EH (cell line): ENCODE data around the gene STYXL1.

Experiments used
- DNase-seq: peaks from one replicate; pipeline ENCODE4 v3.0.0-alpha.2; 2015; ENCODE audit warnings: low read depth

STYXL1 gene

DNA sequence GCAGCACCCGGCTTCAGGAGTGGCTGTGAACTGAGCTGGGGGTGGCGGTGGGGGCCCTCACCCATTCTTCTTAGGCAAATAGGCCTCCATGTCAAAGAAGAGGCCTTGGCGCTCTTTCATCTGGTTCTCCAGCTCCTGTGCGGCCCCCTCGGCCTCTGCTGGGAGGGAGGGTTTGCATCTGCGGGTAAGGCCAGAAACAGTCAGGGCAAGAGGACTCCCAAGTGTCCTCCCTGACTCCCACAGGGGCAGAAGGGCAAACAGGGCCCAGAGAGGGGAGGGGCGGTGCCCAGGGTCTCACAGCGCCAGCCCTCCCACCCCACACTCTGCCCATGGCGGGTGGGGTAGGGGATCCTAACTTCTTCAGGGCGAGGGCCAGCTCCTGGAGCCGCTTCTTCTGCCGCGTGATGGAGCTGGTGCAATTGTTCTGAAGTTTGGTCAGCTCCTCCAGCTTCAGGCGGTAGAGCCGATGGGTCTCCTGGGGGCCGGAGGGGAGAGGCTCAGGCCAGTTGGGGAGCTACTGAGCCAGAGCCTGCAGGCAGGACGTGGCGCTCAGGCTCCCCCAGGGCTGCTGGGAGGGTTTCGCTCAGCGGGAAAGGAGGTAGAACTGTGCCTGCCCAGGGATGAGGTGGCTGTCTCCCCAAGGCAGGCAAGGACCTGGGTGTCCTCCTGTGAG lies 55.6 kb downstream of the STYXL1 start:
- DNase-seq, result no peak

DNA sequence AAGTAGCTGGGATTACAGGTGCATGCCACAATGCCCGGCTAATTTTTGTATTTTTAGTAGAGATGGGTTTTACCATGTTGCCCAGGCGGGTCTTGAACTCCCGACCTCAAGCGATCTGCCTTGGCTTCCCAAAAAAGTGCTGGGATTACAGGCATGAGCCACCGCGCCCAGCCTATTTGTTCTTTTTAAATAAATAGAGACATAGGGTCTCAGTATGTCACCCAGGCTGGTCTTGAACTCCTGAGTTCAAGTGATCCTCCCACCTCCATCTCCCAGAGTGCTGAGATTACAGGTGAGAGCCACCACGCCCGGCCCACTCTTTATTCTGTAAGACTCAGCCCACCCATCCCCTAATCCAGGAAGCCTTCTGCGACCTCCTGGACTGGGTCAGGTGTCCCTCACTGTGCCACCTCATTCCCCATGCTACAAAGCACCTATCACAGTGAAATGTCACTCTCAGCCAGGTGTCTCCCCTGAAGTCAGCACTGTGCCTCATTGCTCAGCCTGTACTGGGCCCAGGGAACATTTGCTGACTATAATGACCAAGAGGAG lies 56.2 kb downstream of the STYXL1 start:
- DNase-seq, result no peak

DNA sequence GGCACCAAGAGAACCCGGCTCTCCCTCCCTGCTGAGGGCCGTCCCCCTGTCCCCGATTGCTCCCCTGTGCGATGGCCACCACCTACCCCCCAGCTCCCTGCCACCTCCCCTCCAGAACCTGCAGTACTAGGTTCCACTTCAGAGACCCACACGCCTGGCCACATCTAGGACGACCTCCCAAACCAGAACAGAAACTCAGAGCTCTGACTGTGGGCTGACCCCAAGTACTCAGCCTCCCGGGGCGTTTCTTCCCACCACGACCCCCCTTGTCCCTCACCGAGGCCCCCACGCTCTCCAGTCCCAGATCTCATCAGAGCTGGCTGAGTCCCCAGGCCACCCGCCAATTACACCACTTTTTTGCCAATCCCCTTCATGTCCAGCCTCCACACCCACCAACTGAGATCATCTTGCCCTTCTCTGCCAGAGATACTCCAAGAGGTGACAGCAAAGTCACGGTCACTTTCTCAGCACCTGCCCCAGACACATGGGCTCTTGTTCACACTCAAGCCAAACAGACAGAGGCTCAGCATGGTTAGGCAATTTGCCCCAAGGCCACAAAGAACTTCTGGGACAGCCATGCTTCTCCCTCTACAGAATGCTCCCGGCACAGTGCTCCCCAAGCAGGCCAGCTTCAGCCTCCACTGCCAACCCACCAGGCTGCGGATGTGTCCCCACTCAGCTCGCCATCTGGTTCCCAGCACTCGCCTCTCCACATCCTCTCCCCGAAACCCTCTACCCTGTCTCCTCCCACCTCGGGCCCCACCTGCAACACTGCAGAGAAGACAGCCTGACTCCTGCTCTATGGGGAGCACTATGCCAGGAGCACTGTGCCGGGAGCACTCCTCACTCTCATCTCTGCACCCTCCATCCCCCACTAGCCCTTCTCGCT lies 58.1 kb downstream of the STYXL1 start:
- no peak for DNase-seq

DNA sequence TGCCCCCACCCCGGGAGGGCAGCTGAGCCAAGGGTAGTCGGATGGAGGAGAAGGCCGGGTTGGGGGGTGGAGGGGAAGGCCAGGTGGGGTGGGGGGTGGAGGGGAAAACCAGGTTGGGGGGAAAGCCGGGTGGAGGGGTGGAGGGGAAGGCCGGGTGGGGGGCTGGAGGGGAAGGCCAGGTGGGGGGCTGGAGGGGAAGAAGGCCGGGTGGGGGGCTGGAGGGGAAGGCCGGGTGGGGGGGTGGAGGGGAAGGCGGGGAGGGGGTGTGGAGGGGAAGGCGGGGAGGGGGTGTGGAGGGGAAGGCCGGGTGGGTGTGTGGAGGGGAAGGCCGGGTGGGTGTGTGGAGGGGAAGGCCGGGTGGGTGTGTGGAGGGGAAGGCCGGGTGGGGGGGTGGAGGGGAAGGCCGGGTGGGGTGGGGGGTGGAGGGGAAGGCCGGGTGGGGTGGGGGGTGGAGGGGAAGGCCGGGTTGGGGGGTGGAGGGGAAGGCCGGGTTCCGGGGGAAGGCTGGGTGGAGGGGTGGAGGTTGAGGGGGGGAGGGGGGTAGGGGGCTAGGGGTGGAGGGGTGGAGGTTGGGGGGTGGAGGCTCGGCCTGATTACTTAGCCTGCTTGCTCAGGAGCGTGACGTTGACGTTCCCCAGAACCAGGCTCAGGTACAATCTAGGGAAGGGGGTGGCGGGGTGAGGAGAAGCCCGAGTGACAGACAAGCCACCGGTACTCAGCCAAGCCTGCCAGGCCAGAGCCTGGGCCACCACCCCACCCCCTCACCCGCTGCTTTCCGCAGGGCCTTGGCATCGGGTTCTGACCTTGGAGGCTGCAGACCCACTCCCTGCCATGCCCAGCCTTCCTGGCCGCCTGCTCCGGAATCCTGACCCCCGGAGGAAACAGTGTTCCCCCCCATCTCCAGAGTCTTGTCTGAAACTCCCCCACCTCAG lies 59.0 kb downstream of the STYXL1 start:
- DNase-seq, result no peak

DNA sequence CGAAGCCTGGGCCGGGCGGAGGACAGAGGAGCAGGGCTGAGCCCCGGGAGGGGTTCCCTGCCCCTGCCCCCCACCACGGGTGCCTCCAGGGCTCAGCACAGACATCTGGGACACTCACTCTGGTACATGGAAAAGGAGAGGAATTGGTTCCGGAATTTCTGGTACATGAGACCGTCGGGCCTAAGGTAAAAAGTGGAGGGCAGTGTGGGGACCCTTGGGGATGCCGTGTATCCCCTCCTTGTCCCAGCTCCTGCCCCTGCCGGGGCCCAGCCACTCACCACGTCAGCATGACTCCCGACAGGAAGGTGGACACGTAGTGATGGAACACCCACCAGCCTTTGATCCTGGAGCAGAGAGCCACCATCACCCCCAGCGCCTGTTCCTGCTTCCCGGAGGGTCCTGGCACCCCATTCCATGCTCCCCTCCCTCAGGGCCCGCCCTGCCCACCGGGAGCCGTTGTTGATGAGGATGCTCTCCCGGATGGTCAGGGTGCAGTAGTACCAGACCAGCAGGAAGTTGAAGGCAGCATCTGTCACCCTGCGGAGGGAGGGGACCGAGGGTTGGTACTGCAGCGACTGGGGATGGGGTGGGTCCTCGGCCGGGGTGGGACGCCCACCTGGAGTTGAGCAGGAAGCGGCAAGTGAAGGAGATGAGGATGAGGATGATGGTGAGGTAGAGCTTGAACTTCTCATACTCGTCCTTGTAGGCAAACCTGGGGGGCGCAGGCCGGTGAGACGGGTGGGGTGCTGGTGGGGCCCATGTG lies 59.8 kb downstream of the STYXL1 start:
- DNase-seq, result no peak

DNA sequence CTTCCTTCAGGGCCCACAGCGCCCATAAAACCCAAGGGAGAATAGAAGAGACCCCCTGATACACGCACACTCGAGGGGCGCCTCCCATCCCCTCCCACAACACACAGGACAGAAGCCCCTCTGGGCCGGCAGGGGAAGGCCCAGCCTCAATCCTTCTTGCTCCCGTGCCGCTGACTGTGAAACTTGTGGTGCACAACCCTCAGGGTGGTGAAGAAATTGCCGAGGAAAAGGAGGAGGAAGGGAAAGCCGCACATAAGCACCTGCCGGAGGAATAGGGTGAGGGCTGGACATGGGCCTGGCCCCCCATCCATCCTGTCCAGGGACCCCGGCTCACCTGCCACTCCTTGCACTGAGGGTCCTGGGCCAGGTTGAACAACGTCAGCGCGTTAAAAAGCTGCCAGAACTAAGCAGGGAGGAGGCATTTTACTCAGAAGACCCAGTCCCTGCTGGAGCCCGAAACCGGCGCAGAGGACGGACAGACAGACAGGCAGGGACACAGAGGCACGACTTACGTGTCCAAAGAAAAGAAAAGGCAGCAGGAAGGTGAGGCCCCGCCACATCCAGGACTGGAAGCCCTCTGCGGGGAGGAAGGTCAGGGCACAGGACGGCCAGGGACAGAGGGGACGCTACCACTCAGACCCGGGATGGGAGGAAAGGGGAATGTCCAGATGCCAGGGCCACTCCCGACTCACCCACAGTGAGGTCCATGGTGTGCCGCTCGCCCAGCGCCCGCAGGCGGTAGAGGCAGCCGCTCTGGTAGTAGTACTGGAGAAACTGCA lies 60.6 kb downstream of the STYXL1 start:
- DNase-seq, result no peak

DNA sequence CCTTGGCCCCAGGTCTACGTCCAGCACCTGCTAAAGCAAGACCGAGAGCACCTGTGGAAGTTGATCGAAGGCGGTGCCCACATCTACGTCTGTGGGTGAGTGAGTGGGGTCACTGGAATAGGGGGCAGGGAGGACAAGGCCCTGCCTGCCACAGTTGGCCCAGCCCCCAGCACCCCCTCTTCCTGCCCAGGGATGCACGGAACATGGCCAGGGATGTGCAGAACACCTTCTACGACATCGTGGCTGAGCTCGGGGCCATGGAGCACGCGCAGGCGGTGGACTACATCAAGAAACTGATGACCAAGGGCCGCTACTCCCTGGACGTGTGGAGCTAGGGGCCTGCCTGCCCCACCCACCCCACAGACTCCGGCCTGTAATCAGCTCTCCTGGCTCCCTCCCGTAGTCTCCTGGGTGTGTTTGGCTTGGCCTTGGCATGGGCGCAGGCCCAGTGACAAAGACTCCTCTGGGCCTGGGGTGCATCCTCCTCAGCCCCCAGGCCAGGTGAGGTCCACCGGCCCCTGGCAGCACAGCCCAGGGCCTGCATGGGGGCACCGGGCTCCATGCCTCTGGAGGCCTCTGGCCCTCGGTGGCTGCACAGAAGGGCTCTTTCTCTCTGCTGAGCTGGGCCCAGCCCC lies 61.5 kb downstream of the STYXL1 start:
- no peak for DNase-seq

DNA sequence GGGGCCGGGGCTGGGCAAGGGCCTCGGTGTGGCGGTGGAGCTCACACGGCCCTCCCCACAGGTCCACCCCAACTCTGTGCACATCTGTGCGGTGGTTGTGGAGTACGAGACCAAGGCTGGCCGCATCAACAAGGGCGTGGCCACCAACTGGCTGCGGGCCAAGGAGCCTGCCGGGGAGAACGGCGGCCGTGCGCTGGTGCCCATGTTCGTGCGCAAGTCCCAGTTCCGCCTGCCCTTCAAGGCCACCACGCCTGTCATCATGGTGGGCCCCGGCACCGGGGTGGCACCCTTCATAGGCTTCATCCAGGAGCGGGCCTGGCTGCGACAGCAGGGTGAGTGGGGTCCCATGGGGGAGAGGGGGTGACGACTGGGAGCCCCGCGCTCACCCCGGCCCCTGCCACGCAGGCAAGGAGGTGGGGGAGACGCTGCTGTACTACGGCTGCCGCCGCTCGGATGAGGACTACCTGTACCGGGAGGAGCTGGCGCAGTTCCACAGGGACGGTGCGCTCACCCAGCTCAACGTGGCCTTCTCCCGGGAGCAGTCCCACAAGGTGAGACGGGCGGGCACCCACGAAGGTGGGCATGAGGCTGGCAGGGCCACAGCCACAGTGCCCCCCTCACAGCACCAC lies 62.2 kb downstream of the STYXL1 start:
- no peak for DNase-seq

DNA sequence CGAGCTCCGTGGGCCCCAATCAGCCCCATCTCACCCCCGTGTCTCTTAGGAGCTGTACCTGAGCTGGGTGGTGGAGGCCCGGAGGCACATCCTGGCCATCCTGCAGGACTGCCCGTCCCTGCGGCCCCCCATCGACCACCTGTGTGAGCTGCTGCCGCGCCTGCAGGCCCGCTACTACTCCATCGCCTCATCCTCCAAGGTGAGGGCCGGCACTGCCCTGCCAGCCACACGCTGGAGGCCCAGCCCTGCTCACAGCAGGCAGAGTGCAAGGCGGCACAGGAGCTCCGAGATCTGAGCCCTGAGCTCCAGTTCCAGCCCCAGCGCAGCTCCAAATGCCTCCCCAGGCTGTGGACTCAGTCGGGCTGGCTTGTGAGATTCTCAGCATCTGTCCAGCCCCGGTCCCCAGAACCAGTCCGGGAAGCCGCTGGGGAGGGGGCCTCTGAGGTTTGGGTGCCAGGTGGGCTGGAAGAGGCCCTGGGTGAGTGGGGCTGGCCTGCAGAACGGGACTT lies 62.7 kb downstream of the STYXL1 start:
- no peak for DNase-seq

DNA sequence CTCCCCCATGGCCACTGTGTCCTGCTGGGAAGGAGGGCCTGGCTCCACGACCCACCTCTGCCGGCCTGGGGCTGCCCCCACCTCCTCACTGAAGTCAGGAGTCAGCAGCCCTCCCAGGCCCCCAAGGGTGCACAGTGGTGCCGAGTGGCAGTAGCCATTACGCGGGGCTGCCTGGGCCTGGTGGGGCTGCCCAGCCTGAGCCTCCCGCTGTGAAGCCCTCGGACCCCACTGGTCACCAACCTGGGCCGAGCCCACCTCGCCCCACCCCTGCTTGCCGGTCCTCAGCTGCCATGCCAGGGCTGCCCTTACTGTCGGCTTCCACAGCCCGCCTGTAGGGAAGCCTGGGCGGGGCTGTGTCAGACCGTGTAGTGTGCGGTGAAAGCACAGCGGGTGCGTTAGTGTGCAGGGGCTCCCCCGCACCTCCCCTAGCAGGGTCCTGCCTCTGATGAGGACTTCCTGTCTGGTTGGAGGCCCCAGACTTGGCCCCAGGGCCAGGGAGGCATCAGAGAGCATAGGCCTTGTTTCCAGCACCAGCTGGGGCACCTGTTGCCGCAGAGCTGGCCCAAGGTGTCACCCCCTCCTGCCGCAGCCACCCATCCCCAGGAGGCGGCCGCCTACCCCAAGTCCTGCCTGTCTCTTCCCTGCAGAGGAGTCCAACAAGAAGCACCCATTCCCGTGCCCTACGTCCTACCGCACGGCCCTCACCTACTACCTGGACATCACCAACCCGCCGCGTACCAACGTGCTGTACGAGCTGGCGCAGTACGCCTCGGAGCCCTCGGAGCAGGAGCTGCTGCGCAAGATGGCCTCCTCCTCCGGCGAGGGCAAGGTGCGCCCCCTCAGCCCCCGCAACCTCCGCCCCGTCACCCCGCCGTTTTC lies 63.4 kb downstream of the STYXL1 start:
- no peak for DNase-seq

DNA sequence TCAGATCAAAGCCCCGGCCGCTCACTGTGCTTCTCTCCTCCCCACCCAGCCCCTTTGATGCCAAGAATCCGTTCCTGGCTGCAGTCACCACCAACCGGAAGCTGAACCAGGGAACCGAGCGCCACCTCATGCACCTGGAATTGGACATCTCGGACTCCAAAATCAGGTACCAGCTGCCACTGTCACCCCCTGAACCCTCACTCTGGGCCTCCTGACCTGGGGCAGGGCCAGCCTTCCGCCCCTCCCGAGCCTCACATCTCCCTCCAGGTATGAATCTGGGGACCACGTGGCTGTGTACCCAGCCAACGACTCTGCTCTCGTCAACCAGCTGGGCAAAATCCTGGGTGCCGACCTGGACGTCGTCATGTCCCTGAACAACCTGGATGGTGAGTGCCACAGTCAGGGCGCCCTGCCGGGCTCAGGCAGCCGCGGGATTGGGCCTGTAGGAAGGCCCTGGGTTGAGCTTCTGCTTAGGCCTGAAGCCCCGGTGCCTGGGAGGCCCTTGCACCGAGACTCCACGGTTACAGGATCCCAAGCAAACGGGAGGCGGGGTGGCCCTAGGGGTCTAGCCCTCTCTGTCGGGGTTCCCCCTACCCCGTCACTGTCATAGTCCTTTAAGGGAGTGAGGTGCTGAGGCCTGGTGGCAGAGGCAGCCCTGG lies 64.2 kb downstream of the STYXL1 start:
- no peak for DNase-seq

DNA sequence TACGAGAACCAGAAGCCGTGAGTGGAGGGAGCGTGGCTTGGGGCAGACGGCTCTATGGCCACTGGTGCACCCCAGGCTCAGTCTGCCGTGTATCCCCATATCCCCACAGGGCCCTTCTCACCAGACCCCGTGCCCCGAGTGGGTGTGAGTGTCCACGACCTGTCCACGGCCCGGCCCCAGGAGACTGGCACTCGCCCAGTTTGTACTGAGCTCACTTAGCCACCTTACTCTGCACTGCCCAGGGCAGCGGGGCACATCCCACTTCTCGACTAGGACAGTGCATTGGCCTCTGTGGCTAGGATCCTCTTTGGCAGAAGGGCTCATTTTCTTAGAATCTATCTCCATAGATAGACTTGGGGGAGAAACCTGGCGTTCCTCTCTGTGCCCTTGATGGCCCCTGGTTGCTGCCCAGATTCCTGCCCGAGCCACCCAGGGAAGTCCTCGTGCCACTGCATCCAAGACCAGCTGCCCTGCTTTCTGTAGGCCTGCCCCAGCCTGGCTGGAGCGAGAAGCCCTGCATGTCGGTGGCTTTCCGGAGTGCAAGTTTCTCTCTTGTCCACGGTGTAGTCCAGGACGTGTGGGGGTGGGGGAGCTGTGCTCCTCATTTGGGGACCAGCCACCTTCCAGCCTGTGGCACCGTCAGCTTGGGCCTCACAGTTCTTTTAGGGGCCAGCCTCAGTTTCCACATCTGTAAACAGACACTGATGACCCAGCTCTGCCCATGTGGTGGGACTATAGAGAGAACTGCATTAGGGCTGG lies 65.3 kb downstream of the STYXL1 start:
- no peak for DNase-seq

DNA sequence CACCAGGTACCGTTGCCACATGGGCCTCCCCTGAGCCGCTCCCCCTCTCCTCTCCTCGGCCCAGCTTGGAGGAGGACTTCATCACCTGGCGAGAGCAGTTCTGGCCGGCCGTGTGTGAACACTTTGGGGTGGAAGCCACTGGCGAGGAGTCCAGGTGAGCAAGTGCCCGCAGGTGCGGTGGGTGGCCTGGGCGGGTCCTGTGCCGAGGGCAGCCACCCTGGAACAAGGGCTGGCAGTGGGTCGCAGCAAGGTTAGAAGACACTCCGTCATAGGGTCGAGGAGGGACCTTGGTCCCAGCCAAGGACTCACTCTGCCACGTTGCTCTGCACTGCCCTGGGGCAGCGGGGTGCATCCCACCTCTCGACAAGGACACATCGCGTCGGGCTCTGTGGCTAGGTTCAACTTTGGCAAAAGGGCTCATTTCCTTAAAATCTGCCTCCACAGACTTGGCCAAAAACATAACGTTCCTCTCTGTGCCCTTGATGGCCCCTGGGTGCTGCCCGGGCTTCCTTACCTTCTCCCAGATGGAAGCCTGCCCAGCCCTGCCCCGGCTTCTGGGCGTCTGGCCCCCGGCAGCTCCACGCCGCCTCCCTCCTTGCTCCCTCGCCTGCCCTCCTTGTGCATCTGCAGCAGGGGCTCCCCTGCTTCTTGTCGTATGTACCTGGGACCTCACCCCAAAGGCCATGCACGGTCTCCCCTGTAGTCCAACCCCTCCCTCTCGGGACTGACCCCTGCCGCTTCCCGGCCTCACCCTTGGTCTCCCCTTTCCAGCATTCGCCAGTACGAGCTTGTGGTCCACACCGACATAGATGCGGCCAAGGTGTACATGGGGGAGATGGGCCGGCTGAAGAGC lies 66.1 kb downstream of the STYXL1 start:
- no peak for DNase-seq

DNA sequence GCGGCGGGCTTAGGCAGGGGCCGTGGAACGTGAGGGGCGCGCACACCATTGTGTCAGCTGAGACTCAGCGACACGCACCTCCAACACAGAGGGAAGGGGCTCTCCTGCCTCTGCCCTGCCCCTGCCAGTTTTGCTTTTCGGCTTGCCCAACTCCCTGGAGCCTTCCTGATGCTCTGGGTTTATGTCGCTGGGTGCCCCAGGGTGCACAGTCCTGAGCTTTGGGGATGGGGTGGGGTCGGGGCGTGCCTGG lies 66.7 kb downstream of the STYXL1 start:
- no peak for DNase-seq

DNA sequence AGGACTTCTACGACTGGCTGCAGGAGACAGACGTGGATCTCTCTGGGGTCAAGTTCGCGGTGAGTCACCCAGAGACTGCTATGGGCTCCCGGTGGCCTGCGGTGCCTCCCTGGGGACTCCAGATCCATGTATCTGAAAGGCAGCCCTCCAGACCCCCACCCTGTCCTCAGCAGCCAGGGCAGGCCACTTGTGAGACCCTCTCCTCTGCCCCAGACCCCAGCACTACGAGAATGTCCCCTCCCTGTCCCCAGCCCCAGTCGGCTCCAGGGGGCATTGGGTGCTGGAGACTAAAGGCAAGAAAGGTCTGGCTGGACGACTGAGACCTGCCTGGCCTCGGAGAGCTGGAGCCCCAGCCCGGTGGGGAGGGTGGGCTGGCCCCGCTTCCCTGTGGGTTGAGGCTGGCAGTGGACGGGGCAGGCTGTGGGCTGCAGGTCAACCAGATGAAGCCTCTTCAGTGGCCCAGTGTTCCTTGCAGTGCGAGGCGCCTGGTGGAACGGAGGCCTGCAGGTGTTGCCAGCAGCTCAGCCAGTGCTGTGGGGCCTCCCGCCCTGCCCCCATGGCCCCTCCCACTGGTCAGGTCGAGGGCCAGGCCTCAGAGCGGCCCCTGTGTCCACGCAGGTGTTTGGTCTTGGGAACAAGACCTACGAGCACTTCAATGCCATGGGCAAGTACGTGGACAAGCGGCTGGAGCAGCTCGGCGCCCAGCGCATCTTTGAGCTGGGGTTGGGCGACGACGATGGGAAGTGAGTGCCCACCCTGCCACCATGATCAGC lies 67.2 kb downstream of the STYXL1 start:
- DNase-seq, result no peak
